HUDEP-2 (cell line): ENCODE measurements around the gene TMCC1.

Source experiments
- DNase-seq, 76 experiments: peaks; one replicate each; lab custom pipeline; 2025; ENCODE audit not compliant: unreplicated experiment in 76 of 76; lab: John Stamatoyannopoulos, UW

Gene TMCC1

DNA sequence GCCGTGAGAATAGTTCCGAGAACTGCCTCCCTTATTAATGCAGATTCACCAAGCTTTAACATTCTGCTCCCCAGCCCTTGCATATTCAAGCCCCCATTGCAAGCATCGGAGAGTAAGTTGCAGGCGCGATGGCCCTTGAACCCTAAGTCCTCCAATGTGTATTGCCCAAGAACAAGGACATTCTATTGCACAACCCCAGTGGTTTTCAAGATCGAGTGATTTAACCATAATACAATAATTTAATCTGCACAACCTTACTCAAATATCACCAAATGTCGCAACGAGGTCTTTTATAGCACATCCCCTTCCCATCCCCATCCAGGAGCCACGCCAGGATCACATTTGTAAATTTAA is 265.4 kb downstream of the TMCC1 start:
- no peak for DNase-seq

DNA sequence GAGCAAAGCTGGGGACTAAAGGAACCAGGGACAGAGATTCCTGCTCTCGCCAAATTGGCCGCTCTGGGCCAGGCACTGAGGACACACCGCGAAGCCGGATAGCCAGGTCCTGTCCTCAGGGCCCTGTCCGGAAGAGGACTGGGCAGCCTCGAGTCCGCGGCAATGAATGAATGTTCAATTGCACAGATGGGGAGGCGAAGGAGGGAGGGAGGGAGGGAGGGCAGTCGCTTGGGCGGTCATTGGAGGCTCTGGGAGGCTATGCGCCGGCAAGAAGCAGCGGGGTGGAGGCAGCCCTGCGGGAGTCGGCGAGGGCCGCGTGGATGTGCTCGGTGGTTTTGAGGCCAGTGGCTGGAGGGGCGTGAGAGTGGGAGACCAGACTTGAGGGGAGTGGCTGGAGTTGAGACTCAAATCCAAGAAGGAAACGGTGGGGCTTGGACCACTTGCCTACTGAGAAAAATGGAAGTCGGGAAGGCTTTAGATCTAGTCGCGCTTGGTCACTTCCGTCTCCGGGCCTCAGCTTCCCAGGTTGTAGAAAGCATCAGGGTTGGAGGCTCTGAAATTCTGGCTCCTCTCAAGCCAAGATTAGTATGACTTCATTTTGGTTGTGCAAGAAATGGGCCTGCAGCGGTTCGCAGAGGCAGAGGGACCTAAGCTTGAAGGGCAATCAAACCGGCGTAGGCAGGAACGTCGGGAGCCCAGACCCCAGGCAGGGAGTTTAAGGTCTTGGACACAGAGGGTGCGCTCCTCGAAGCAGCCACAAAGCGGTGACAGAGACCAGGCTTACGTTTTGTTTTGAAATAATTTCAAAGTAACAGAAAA is 266.0 kb downstream of the TMCC1 start:
- DNase-seq, result peak in 73 of 76 experiments; percentile 9 to 80 (median 58)

DNA sequence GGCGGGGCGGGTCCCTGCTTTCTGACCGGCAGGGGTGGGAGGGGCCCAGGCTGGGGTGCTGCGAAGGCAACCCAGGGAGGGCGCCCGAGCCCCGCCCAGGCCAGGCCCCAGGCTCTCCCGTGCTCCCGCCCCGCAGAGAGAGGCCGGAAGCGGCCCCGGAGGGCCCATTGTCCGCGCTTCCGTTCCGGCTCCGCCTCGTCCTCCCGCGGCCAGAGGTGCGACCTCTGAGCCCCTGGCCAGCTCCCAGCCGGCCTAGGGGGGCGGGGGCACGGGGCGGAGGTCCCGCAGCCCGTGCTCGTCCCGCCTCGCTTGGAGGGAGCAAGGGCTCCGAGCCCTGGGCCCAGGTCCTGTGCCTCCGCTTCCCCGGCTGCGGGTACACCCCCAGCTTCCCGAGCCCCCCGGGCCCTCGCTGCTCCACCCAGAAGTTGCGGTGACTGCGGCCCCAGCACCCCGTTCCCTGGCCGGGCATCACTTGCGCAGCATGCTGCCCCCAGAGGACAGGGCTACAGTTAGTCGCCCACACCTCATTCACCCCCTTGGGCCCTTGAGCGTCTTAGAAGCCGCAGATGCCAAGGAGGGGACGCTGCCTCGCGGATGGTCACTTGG is 266.7 kb downstream of the TMCC1 start:
- DNase-seq, result peak in 74 of 76 experiments; percentile 38 to 96 (median 84)

DNA sequence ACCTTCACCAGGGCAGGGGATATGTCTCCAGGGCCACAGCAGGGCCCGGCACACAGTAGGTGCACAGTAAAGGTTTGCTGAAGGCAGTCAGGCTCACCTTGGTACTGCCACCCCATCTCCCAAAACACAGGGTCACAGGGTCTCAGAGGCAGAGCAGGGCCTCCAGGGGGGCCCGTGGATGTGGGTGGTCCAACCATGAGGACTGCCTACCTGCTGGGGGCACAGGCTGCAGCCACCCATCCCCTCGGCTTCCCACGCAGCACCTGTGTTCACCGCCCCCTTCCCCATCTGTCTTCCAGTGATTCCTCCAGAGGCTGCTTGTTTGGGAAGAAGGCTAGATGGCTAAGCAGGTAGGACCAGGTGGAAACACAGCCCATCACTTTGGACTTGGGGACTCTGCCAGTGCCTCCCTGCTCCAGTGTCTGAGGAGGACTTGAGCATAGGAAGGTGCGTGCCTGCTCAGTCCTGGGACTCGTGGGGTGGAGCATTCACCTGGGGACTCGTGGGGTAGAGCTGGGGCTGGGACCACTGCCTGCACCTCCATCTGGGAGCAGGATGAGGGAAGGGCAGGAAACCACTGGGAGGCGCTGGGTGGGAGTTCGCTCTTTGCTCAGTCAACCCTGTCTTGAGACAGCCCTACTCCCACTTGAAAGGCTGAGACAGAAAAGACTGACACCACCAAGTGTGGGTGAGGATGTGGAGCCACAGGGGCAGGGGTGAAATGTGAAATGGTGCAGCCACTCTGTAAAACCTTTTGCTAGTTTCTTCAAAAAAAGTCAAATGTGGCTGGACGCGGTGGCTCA is 268.2 kb downstream of the TMCC1 start:
- no peak for DNase-seq

DNA sequence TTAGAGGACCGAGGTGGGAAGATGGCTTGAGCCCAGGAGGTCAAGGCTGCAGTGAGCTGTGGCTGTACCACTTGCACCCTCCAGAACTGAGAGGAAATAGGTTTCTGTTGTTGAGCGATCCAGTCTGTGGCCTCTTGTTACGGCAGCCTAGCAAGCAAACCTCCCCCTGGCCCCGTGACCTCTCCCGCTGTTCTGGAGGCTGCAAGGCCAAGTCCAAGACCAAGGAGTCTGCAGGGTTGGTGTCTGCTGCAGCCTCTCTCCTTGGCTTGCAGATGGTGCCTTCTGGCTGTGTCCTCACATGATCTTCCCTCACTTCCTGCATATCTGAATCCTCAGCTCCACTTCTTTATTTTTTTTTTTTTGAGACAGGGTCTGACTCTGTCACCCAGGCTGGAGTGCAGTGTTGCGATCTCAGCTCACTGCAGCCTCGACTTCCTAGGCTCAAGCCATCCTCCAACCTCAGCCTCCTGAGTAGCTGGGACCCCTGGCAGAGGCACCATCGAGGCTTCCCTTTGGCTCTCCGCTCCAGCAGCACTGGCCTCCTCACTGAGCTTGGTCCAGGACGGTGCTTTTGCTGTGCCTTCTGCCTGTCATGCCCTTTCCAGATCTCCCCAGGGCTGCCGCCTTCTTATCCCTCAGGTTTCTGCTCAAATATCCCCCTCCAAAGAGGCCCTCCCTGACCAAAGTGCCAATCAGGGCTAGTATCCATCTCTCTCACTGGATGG is 269.0 kb downstream of the TMCC1 start:
- DNase-seq, result no peak

GRCh38 chr3:129623447-129624118 is 269.9 kb downstream of the TMCC1 start:
- no peak for DNase-seq

- no peak for DNase-seq
These were observed 270.6 kb downstream of the TMCC1 start for GRCh38 chr3:129622933-129623332.

DNA sequence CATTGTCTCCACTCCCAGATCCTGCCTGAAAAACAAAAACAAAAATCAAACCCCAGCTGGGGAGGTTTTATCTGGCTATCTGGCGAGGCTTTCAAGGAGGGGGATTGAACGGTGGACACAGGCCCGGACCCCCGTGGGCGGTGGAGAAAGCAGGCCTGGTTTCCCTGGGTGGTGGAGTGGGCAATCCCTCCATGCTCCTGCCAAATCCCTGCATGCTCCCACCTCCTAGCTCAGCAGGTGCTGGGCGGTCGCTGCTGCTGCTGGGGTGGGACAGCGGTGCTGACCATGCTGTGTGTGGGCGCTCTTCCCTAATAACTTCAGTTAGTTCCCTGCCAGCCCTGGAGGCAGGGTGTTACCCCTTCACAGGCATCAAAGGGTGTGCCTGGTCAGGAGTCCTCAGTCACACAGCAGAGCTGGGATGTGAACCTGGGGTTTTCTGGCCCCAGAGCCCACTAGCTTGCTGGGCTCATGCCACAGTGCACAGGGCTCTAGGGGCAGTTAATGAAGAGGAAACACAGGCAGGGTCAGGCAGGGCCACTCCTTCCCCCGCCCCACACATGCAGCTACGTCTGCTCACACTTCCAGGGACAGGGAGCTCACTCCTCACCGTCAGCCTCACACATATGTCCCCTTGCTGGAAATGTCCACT is 271.2 kb downstream of the TMCC1 start:
- DNase-seq, result no peak

DNA sequence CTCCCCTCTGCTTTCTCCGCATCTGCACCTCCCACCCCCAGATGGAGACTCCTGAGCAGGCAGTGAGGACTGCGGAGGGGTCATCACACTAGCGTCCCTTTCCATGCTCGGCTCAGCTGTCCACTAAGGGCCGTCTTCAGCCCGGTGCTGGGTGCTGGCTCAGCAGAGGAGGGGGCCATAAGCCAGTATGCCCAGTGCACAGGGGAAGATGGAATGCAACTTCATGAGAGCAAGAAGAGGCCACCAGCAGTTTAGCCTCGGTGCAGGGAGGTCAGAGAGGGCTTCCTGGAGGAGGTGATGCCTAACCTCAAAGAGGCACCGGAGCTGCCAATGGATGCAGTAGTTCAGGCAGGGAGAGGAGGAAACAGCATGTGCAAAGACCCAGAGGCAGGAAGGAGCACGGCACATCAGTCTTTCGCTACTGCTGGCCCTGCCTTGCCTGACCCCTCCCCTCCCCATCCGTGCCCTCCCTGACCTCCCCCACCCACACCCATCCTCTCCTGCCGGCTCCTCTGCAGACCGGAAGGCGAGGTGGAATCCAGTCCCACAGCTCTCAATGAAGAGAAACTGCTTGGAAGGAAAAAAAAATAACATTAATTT is 271.8 kb downstream of the TMCC1 start:
- DNase-seq, result no peak

DNA sequence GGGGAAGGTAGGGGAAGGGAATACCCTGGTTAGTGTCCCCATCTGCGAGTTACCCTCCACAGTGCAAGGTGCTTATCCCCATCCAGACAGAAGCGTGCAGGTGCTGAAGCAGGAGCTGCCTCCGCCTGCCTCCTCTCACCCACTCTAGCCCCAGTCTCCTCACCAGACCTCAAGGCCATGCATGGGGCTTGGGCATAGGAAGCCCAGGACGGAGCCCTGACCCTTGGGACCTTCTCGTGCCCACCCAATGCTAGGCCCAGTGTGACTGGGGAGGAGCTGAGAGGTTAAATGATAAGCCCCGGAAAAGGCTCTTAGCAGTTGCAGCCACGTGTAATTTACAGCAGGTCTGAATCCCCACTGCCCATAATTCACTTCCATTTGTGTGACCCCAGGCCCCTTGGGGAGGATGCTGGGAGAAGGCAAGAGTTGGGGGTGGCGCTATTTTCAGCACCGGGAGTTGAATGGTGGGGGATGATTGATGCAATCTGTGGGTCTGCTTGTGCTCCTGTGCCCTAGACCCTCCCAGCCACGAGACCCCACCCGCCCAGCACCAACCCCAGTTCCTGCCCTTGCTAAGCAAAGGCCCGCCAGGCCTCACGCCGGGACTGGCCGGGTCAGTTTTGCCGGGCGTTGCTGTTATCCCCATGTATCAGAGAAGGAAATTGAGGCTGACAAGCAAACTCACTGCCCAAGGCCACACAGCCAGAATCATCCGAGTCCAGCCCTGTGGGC is 272.5 kb downstream of the TMCC1 start:
- no peak for DNase-seq

DNA sequence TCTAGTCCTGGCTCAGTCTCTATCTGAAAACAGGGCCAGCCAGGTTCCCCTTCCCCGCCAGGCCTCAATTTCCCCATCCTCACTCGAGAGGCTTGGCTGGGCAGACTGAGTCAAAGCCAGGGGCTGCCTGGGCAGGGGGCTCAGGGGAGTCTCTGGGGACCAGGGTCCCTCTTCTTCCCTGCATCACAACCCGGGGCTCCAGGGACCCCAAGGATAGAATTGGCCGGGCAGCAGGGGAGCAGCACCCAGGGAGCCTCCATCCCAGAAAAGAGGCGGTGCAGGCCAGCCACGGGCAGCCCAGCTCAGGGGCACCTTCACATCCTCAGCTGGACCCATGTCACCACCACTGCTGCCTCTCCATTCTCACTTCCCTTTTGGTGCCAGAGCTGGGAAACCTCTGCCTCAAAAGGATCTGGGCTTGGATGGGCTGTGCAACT is 273.8 kb downstream of the TMCC1 start:
- DNase-seq, result no peak

DNA sequence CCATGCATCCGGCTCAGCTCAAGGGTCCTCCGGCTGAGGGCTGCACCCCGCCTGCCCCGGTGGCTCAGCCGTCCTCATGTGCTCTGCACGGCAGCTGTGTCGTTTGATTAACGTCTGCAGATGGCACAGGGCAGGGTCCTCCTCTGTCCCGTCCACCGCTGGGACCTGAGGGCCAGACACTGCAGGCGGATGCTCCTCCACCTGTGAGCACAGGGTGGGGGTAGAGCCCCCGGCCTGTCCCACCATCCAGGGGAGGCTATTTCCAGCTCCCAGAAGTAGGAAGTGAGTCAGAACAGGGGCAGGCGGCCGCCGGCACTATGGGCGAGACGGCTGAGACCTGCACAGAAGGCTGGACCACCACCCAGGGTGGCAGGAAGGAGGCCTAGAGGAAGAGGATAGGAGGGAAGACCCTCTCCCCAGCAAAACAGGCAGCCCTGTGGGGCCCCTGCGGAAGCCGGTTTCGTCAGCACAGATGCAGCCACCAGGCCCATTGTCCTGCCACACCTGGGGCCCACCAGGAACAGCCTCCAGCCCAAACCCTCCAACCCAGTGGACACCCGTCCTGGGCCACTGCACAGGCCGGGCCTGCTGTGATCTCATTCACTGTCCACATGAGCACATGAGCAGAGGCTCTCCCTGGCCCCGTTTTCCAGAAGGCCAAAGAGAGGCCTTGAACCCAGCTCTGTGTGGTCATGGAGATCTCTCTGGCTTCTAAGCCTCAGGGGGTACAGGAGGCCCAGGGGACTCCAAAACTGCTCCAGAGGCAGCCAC is 274.4 kb downstream of the TMCC1 start:
- no peak for DNase-seq

GRCh38 chr3:129618186-129618820 is 275.2 kb downstream of the TMCC1 start:
- no peak for DNase-seq

GRCh38 chr3:129617381-129618185 is 275.9 kb downstream of the TMCC1 start:
- DNase-seq, result no peak

DNA sequence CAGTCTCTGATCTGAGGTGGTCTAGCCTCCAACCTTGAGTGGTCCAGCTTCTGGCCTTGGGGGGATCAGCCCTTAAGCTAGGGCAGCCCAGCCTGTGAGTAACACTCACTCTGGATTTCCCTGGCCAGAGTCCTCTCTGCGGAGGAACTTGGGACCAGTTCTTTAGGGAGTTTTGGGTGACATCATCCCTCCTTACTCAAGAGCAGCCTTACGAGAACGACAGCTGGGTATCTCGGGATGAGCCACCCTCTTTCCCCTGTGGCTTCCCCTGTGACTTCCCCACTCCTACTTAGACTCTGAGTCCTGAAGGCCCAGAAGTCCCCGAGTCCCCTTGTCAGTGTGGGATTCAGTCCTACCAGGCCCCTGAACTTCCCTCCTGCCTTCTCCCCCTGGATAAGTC is 276.8 kb downstream of the TMCC1 start:
- DNase-seq, result no peak

DNA sequence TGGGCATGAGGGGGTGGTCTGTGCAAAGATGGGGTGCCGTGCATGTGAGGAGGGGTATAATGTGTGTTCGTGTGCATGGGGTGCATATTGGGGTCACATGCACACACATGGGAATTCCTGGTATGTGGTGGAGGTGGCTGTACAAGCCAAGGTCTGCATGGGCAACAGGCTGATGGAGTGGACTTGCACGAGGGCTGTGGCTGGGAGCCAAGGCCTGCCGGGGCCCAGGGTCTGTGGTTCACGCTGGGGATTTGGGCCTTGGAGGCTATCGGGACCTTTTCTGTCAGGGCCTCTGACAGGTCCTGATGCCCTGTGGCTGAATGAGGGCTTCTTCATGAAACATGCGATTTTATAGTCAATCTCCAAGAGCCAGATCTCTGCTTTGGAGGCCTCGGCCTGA is 277.2 kb downstream of the TMCC1 start:
- peak in 1 of 76 experiments; percentile 20 for DNase-seq
